ENCODE data around the gene SLC6A18.
"Not testable (repeated sequence)": the region's sequence is repeated elsewhere in the genome, so short reads cannot be mapped to it uniquely, and the experiment has no call there.

SLC6A18 gene

GRCh38 chr5:1279443-1280151 lies 54.4 kb downstream of the SLC6A18 start:
- Mint-ChIP-seq H3K27me3 (no peaks in the 10 kb centered on the region), H3K9me3 (no peaks in the 10 kb centered on the region), H3K4me3 (no peak overlapping the region), H3K27ac (no peak overlapping the region), H3K36me3 (ENCODE audit: low read depth) (peaks cover 30% of the 10 kb centered on the region), H3K4me1 (ENCODE audit: low read depth) (no peaks in the 10 kb centered on the region)
- DNase-seq = no peak

DNA sequence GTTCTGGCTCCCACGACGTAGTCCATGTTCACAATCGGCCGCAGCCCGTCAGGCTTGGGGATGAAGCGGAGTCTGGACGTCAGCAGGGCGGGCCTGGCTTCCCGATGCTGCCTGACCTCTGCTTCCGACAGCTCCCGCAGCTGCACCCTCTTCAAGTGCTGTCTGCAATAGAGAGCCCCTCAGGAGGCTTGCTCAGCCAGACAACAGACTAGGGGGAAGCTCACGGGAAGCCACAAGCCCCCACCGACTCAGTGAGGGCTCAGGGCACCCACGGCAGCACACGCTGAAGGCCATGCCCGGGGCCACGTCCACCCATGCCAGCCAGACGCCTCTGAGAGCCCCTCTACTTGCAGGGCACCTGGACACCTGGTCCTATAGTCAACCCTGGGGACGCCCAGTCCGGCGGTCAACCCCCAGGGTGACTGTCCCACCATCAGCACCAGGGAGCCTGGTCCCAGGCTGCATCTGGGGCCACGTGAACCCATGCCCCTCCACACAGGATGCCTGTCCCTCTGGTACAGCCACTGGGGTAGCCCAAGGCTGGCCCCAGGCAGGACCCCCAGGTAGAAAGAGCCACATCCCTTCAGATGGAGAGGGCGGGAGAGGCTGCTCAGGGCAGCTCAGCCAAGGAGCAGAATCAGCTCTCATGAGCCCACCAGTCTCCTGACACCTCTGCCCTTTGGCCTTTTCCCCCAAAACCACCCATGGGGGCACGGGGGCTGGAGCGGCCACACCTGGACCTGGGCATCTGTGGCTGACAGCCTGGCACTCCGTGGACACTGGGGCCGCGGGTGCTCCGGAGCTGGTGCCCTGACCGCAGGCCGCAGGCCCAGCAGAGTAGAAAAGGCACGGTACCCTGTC lies 55.2 kb downstream of the SLC6A18 start:
- H3K4me1 Mint-ChIP-seq (ENCODE audit: low read depth) = no peaks in the 10 kb centered on the region
- H3K9me3 Mint-ChIP-seq = no peaks in the 10 kb centered on the region
- DNase-seq = no peak
- no peaks in the 10 kb centered on the region for H3K27me3 Mint-ChIP-seq
- H3K4me3 Mint-ChIP-seq = no peak overlapping the region
- H3K27ac Mint-ChIP-seq = no peak overlapping the region
- H3K36me3 Mint-ChIP-seq (ENCODE audit: low read depth) = peaks cover 26% of the 10 kb centered on the region

GRCh38 chr5:1281038-1281882 lies 56.1 kb downstream of the SLC6A18 start:
- H3K36me3 Mint-ChIP-seq (ENCODE audit: low read depth) = peaks cover 30% of the 10 kb centered on the region
- no peak for DNase-seq
- no peak overlapping the region for H3K4me3 Mint-ChIP-seq
- H3K27me3 Mint-ChIP-seq = no peaks in the 10 kb centered on the region
- no peaks in the 10 kb centered on the region for H3K9me3 Mint-ChIP-seq
- no peak overlapping the region for H3K27ac Mint-ChIP-seq
- H3K4me1 Mint-ChIP-seq (ENCODE audit: low read depth) = no peaks in the 10 kb centered on the region

DNA sequence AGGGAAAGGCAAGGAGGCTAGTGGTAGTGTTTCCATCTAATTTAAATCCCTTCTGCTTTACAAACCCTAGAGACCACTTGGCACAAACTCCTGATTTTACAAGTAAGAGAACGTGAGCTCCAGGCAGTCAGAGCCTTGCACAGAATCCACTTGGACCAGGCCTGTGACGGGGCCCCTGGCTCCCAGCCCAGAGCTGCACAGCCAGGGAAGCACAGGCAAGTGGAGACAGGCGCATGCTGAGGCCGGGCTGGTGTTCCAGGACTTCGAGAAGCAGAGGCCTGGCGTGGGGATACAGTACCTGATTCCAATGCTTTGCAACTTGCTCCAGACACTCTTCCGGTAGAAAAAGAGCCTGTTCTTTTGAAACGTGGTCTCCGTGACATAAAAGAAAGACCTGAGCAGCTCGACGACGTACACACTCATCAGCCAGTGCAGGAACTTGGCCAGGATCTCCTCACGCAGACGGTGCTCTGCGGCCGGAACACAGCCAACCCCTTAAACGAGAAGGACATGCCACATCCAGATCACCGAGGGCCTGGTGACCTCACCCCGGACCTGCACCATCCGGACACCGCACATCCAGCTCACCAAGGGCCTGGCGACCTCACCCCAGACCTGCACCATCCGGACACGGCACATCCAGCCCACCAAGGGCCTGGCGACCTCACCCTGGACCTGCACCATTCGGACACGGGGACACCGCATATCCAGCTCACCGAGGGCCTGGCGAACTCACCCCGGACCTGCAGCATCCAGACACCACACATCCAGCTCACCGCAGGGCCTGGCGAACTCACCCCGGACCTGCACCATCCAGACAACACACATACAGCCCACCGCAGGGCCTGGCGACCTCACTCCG lies 57.2 kb downstream of the SLC6A18 start:
- DNase-seq = no peak
- H3K9me3 Mint-ChIP-seq = no peaks in the 10 kb centered on the region
- H3K27me3 Mint-ChIP-seq = no peaks in the 10 kb centered on the region
- H3K27ac Mint-ChIP-seq = no peak overlapping the region
- H3K4me3 Mint-ChIP-seq = no peak overlapping the region
- H3K4me1 Mint-ChIP-seq (ENCODE audit: low read depth) = no peaks in the 10 kb centered on the region
- H3K36me3 Mint-ChIP-seq (ENCODE audit: low read depth) = peaks cover 35% of the 10 kb centered on the region

DNA sequence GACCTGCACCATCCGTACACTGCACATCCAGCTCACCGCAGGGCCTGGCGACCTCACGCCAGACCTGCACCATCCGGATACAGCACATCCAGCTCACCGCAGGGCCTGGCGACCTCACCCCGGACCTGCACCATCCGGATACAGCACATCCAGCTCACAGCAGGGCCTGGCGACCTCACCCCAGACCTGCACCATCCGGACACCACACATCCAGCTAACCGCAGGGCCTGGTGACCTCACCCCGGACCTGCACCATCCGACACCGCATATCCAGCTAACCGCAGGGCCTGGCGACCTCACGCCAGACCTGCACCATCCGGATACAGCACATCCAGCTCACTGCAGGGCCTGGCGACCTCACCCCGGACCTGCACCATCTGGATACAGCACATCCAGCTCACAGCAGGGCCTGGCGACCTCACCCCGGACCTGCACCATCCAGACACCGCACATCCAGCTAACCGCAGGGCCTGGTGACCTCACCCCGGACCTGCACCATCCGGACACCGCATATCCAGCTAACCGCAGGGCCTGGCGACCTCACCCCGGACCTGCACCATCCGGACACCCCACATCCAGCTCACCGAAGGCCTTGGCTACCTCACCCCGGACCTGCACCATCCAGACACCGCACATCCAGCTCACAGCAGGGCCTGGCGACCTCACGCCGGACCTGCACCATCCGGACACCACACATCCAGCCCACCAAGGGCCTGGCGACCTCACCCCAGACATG lies 58.0 kb downstream of the SLC6A18 start:
- H3K4me3 Mint-ChIP-seq; H3K27ac Mint-ChIP-seq; H3K9me3 Mint-ChIP-seq; H3K27me3 Mint-ChIP-seq; DNase-seq; H3K4me1 Mint-ChIP-seq (ENCODE audit: low read depth): not testable (repeated sequence)
- peaks cover 34% of the 10 kb centered on the region for H3K36me3 Mint-ChIP-seq (ENCODE audit: low read depth)

DNA sequence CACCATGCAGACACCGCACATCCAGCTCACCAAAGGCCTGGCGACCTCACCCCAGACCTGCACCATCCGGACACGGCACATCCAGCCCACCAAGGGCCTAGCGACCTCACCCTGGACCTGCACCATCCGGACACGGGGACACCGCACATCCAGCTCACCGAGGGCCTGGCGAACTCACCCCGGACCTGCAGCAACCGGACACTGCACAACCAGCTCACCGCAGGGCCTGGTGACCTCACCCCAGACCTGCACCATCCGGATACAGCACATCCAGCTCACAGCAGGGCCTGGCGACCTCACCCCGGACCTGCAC lies 58.5 kb downstream of the SLC6A18 start:
- peak; percentile 20 for DNase-seq
- not testable (repeated sequence) for H3K9me3 Mint-ChIP-seq; H3K4me1 Mint-ChIP-seq (ENCODE audit: low read depth); H3K4me3 Mint-ChIP-seq; H3K27ac Mint-ChIP-seq; H3K27me3 Mint-ChIP-seq
- peaks cover 34% of the 10 kb centered on the region for H3K36me3 Mint-ChIP-seq (ENCODE audit: low read depth)

- H3K9me3 Mint-ChIP-seq; H3K4me3 Mint-ChIP-seq; H3K27ac Mint-ChIP-seq; H3K27me3 Mint-ChIP-seq; DNase-seq; H3K4me1 Mint-ChIP-seq (ENCODE audit: low read depth): not testable (repeated sequence)
- peaks cover 32% of the 10 kb centered on the region for H3K36me3 Mint-ChIP-seq (ENCODE audit: low read depth)
Measured at GRCh38 chr5:1284336-1284970, 59.3 kb downstream of the SLC6A18 start.

- Mint-ChIP-seq H3K4me1 (ENCODE audit: low read depth) (no peaks in the 10 kb centered on the region), H3K27me3 (no peaks in the 10 kb centered on the region), H3K4me3 (no peak overlapping the region), H3K36me3 (ENCODE audit: low read depth) (peaks cover 28% of the 10 kb centered on the region), H3K9me3 (no peaks in the 10 kb centered on the region), H3K27ac (no peak overlapping the region)
- DNase-seq = no peak
Measured at GRCh38 chr5:1285141-1285540, 60.0 kb downstream of the SLC6A18 start.

DNA sequence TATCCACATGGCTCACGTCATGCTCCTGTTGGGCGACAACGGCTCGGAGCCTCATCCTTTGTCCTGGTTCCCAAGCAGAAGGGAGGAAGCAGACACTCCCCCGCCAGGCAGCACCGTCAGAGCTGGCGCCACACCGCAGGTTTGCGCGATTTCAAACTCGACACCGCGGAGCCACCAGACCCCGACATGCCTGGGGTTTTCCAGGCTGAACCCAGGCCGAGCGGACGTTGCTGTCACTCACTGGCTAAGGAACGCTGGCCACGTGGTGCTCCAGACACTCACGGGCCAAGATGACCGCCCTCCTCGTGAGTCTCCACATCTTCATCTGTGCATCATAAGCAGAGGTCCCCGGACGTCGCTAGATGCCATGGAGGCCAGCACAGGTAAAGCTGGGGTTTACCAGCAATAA lies 60.7 kb downstream of the SLC6A18 start:
- Mint-ChIP-seq H3K9me3 (no peaks in the 10 kb centered on the region), H3K27me3 (no peaks in the 10 kb centered on the region), H3K4me1 (ENCODE audit: low read depth) (no peaks in the 10 kb centered on the region), H3K36me3 (ENCODE audit: low read depth) (peaks cover 27% of the 10 kb centered on the region), H3K27ac (no peak overlapping the region), H3K4me3 (no peak overlapping the region)
- DNase-seq = peak; percentile 14

DNA sequence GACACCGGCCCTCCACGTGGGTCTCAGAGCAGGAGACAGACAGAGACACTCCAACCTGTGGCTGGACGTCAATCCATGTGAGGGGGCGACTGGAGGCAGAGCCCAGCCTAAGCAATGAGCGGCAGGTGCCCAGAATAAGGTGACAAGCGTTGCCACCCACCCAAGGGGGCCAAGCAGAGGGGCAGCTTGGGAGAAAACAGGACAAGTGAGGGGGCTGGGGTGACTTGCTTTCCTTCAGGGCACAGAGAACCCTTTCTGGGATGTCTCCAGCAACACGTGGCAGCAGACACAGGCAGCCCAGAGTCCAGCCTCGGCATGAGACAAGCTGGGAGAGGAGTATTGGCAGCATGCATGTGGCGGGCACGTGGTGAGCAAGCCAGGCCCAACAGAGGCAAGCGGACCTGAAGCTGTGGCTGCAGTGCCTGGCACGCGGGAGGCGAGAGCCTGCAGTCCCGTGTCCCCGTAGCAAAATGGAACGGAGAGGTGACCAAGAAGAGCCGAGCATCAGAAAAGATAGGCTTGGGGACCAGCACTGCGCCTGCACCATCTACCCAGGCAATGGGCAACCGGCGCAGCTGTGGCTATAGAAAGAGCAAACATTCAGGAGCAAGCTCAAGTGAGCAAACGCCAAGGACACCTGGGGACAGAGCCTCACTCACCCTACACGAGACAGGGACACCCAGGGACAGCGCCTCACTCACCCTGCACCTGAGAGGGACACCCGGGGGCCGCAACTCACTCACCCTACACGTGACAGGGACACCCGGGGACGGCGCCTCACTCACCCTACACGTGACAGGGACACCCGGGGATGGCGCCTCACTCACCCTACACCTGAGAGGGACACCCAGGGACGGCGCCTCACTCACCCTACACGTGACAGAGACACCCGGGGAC lies 63.5 kb downstream of the SLC6A18 start:
- Mint-ChIP-seq H3K9me3 (no peaks in the 10 kb centered on the region), H3K4me3 (no peak overlapping the region), H3K27ac (no peak overlapping the region), H3K27me3 (peaks cover 2% of the 10 kb centered on the region), H3K4me1 (ENCODE audit: low read depth) (peaks cover 14% of the 10 kb centered on the region), H3K36me3 (ENCODE audit: low read depth) (peaks cover 33% of the 10 kb centered on the region)
- DNase-seq = peak; percentile 19

GRCh38 chr5:1289559-1289958 lies 64.4 kb downstream of the SLC6A18 start:
- H3K27ac Mint-ChIP-seq, H3K4me3 Mint-ChIP-seq, H3K27me3 Mint-ChIP-seq, H3K9me3 Mint-ChIP-seq: not testable (repeated sequence)
- Mint-ChIP-seq H3K4me1 (ENCODE audit: low read depth) (peaks cover 14% of the 10 kb centered on the region), H3K36me3 (ENCODE audit: low read depth) (peaks cover 33% of the 10 kb centered on the region)
- peak; percentile 16 for DNase-seq

DNA sequence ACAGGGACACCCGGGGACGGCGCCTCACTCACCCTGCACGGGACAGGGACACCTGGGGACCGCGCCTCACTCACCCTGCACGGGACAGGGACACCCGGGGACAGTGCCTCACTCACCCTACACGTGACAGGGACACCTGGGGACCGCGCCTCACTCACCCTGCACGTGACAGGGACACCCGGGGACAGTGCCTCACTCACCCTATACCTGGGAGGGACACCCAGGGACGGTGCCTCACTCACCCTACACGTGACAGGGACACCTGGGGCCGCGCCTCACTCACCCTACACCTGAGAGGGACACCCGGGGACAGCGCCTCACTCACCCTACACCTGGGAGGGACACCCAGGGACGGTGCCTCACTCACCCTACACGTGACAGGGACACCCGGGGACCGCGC lies 65.8 kb downstream of the SLC6A18 start:
- not testable (repeated sequence) for H3K4me3 Mint-ChIP-seq, H3K27me3 Mint-ChIP-seq, H3K27ac Mint-ChIP-seq, H3K9me3 Mint-ChIP-seq
- H3K4me1 Mint-ChIP-seq (ENCODE audit: low read depth) = peaks cover 16% of the 10 kb centered on the region
- peaks cover 31% of the 10 kb centered on the region for H3K36me3 Mint-ChIP-seq (ENCODE audit: low read depth)
- DNase-seq = peak; percentile 23
